ENCODE data around the gene HEXA.

HEXA gene

DNA sequence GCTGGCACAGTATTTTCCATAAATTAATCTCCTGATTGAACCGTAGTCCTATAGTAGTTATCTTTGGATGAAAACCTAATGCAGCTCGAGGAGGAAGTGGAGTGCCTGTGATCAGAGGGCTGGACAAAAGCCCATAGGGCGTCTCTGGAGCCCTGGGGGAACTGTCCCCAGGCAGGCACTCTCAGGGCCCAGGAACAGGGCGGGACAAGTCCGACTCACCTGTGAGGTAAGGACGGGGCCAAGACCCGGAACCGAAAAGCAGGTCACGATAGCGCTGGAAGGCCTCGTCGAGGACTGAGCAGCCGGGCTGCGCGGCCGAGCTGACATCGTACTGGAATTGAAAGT lies 341 bp downstream of the HEXA start:
- DNase-seq (ENCODE audit: low read depth), result peak; percentile 4

DNA sequence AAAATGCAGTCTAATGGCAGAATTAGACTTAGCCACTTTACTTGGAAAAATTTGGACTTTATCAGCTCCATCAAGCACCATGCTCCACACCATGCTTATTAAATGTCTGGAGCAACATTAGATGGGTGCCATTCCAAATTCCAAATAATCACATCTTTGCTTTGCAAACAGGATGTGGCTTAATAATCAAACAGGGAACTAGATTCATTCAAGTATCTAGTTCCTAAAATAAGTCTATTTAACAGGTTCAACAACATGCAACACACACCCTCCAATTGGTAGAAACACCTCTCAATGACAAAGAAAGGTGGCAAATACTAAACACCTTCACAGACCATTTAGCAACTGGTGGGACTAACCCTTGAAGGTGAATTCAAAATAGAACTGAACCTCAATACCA lies 3.5 kb downstream of the HEXA start:
- no peak for DNase-seq (ENCODE audit: low read depth)

DNA sequence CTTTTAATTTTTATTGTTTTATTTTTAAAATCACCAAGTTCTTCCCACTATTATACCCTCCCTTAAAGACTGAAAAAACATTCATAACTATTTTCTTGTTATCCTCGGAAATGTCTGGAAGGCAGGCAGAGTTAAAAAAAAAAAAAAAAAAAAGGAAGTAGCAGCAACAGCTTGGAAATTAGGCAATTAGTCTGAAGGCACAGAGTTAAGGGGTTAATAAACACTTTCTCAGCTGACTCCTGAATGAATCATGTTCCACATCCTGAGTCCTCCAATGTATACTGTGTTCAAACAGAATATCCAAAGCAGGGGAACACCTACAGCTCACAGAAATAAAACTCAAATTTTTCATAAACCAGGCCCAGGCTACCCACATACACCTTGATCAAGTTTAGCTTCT lies 5.8 kb downstream of the HEXA start:
- DNase-seq (ENCODE audit: low read depth), result no peak

DNA sequence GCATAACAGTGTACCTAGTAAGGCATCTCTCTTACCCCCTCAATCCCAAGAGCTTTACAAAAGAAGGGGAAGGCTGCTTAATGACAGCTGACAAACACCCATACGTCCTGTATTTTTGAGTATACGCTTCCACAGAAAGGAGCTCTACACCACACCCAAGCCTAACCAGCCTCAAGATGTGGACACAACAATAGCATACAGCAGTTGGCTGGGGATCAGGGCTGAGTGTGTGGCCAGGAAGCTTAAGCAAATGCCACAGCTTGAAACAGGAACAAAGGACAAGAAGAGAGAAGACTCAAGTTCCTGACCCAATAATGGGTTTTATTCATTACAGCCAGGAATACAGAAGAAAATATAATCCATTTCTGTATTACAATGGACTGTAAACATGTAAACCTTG lies 6.9 kb downstream of the HEXA start:
- DNase-seq (ENCODE audit: low read depth), result no peak

DNA sequence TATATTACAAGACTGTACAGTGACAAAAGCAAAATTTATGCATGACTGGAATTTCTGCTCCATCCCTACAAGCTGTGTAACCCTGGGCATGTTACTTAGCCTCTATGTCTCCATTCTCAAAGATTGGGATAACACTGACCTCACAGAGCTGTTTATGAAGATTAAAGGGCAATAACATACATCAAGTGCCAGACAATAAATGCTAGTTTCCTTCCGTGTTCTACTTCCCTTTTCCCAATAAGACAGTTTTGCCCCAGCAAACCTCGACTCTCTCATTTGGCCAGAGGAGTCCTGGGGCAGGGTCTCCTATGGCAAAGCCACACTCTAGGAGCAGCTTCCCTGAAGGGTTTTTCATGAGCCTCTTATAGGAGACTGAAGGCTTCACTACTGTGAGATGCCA lies 7.5 kb downstream of the HEXA start:
- DNase-seq (ENCODE audit: low read depth), result no peak

DNA sequence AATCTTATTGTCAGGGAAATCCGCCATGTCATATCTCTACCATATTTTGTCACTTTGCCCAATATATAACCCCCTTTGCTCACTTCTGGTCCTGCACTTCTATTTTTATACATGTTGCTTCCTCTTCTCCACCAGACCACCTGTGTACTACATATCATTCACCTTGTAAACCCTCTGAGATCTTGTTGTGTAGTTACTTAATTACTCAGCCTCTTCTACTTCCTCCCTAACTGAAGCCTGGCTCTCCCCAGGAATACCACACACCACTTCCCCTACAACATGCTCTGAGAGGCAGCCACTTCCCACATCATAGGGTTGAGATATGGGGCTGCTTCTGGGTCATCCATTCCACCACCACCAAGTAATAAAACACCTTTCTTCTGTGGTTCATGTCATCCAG lies 10.0 kb downstream of the HEXA start:
- DNase-seq (ENCODE audit: low read depth), result no peak

DNA sequence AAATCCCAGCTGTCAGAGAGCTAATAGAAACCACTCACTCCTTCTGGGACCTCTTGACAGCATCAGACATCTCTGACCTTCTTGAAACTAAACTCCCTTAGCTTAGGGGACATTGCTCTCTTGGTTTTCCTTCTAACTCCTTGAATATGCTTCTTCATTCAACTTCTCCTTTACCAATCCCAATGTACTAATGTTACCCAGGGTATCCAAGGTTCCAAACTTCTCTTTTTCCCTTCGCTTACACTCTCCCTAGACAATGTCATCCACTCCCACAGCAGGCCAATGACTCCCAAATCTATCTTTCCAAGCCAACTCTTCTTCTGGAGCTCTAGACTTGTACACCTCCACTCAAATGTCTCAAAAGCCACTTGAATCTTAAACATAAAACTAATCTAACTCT lies 14.6 kb downstream of the HEXA start:
- DNase-seq (ENCODE audit: low read depth), result no peak

DNA sequence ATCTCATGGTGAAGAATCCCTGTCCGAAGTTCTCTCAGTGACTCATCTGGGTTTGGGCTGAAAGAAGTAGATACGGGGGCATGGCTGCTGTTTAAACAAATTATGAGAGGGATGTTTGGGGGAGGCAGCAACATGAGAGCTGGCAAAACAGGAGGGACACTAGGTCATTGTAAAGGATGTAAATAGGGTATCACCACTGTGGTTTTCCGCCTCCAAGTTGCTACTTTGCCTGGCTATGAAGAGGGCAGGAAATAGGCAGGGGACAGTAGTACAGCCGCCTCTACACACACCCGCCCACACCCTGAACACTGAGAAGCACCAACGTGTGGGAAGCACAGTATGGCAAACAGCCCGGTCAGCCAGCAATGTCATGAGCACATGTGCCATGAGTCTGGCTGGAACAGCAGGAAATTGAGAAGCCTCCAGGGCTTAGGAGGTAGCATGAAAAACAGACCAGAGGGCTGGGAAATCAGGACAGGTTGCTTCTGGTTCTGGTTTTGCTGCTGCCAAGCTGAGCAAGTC lies 17.1 kb downstream of the HEXA start:
- DNase-seq (ENCODE audit: low read depth), result no peak

DNA sequence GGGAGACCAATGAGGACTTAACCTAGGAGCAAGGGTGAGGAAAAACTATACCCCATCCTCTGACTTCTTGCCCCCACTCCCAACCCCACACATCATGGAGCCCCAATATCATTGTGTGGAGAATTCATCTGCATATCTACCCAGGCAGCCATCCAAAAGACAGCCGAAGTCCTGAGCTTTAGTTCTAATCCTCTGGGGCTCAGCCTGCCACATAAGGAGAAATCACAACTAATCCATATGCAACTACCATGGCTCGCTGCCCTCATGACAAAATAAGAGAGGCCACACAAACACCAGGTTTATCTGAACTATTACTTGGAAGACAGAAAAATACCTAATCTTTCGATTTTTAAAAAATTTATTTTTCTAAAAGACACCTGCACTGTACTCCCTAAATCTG lies 17.7 kb downstream of the HEXA start:
- DNase-seq (ENCODE audit: low read depth), result no peak

DNA sequence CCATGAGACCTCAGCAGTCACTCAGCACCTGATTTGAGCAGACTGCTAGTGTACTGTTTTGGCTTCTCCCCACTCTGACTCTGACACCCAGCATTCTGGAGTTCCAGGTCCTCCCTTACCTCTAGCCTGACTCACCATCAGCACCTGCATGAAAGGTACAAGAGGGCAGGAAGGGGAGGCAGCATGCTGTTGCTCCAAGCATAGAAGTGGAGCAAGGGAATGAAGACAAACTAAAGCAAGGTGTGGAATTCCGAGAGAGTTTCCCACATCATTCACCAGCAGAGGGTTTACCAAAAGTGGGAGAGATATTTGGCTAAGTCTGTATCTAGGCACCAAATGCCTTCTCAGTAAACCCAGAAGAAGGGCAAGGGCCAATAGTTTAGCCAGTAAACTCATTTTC lies 21.3 kb downstream of the HEXA start:
- DNase-seq (ENCODE audit: low read depth), result no peak

DNA sequence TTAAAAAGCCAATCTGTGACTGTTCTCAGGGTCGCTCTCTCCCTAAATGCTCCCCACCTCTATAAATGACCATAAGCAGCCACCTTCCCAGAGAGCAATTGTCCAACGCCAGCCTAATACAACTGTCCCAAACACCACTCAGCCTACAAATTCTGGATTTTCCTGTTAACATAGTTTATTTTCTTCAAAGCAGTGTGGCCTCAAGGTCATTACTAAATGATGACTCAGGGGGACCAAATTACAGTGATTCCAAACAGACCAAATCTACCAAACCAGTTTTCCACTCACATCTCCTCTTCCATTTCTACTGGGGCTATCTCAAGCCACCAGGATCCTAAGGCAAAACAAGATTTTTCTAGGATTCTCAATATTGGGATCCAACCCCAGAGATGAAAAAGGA lies 22.5 kb downstream of the HEXA start:
- no peak for DNase-seq (ENCODE audit: low read depth)

DNA sequence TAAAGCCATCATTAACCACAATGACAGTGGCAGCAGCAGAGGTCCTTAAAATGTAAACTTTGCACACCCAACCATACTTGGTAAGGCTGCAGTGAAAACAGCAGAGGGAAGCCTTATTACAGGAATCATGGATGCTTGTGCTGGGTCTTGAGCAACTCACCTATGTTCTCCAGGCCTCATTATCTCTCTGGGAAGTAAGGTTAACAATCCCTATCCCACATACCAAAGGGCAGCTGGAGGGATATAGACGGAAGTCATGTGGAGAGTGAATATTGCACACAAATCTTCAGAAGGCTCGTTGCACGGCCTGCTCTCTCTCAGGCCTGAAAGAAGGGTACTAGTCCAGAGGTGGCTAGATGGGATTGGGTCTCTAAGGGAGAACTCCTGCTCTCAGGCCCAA lies 30.0 kb downstream of the HEXA start:
- DNase-seq (ENCODE audit: low read depth), result no peak

DNA sequence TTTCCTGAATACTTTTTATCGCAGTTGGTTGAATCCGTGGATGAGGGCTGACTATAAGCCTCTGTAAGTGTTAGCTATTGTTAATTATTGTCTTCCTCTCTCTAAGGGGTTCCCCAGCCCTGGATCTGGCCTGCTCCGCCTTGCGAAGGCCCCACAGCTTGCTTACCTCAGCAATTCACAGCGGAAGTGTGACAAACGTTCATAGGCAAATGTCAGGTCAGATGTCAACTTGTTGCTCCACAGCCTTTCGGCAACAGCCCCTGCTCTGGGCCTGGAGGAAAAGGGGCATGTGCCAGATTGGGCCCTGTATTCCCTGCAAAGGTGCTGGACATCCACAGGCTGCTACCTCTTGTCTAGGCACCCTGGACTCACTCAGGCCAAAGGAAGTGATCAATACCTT lies 30.5 kb downstream of the HEXA start:
- no peak for DNase-seq (ENCODE audit: low read depth)

DNA sequence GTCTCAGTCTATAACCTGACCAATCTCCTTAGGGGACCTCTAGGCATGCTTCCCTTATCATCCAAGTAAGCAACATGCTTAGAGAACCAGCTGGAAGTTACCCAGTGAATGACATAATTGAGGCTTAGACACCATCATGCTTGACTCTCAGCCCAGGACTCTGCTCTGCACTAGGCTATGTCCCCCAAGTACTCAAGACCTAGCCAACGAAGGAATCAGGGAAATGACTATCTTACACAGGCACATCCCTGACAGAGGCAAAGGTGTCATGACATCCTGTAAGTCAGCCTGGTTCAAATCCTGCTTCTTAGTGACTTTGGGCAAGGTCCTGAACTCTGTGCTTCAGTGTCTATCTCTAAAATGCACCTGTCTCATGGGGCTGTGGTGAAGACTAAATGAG lies 31.2 kb downstream of the HEXA start:
- DNase-seq (ENCODE audit: low read depth), result no peak

DNA sequence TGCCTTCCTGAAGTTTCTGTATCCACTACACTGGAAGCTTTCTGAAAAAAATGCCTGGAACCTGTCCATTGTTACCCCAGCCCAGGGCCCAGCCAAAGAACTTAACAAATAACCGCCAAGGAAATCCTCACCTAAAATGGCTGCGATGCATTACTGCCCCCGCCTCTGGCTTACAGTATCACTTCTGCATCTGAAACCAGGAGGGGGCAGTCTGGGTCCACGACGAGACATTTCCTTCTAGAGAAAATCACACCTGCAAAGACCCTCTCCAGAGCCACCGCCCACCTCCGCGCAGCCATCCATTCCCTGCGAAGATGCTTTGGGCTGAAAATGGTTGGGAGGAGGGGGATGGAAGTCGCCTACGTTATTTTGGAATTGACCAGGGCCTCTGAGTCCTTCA lies 33.4 kb downstream of the HEXA start:
- DNase-seq (ENCODE audit: low read depth), result no peak

DNA sequence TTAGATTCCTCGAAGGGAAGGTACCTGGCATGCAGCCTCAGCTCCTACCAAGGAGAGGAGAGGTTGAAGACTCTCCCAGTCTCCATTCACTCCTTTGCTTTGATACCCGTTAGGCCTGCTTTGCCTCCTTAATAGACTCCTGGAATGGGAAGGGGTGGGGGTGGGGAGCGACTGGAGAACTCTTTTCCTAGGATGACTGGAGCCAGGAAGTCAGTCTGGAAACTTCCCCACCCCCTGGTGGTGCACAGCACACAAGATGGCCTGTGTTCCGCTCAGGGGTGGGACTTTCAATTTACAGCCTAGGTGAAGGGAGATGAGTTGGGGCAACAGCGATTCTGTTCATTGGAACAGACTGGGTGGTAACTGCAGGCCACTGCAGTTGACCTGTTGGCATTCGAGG lies 34.5 kb downstream of the HEXA start:
- no peak for DNase-seq (ENCODE audit: low read depth)

DNA sequence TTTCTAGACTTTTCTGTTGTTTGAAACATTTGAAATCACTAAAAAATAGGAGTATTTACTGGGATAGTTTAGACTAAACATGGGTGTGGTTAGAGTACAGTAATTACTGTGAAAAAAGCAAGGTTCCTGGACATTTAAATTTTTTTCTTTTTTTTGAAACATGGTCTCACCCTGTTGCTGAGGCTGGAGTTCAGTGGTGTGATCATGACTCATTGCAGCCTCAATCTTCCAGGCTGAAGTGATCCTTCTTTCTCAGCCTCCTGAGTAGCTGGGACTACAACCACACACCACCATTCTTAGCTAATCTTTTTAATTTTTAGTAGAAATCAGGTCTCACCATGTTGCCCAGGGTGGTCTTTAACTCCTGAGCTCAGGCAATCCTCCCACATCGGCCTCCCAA lies 35.4 kb downstream of the HEXA start:
- DNase-seq (ENCODE audit: low read depth), result no peak

DNA sequence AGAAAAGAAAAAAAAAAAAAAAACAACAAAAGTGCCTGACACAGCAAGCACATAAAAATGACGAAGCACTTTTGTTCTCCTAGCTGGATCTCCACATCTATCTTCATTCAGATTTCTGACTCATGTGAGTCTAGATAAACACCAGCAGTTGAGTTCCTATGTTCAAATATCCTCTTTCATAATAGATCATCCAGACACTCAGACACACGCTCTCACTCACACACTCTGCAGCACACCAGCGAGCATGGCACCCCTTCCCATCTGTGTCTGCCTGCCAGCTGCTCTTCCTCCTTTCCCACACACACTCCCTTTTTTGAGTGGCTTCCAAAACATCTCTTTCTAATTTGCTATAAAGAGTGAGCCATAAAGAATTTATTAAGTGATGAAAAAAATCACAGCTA lies 36.0 kb downstream of the HEXA start:
- no peak for DNase-seq (ENCODE audit: low read depth)

DNA sequence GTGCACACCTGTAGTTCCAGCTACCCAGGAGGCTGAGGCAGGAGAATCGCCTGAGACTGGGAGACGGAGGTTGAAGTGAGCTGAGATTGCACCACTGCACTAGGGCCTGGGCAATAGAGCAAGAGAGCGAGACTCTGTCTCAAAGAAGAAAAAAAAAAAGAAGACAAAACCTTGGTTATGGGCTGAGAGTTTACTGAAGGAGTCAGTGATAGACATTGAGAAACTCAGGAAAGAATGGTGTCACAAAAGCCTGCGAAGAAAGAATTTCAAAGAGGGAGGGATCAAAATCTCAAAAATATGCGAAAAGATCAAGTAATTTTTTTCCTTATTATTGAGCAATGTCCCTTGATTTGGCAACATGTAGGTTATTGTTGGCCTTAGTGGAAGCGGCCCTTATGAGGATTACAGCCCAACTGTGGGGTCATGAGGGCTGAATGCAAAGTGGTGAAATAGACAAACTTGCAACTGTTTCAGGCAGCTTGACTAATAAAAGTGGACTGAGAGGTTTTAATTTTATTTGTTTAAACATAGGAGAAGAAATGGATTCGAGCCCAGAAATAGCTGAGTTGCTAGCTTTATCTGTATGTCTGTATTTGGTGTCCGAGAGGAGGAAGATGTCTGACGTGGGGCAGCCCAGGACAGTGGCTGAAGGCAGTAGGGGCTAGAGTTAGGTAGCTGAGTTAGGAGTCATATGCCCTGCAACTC lies 37.0 kb downstream of the HEXA start:
- DNase-seq (ENCODE audit: low read depth), result no peak

DNA sequence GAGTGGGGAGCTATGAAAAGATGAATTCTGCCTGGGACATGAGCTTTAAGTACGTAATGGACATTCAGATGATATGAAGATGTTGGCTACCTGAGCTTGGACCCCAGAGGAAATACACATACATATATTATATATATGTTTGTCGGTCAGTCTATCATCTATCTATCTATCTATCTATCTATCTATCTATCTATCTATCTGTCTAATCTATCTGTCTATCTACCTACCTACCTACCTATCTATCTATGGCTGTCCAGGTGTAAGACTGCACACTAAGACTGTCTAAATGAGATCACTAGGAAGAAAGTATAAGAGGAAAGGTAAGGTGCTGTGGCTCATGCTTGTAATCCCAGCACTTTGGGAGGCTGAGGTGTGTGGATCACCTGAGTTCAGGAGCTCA lies 37.7 kb downstream of the HEXA start:
- no peak for DNase-seq (ENCODE audit: low read depth)

DNA sequence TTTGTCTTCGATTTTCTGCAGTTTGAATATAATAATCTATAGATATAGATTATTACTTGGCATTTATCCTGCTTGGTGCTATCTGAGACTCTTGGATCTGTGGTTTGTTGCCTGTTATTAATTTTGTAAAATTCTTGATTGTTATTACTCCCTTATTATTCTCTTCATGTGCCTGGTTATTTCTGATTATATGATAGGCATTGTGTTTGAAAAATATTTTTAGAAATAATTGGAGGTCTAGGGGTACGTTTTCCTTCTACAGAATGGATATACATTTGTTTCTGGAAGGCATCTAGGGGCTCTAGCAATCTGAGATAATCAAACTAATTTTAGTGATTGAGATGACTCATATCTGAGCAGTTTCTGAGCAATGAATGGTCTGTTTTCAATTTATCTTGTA lies 41.0 kb downstream of the HEXA start:
- DNase-seq (ENCODE audit: low read depth), result no peak

DNA sequence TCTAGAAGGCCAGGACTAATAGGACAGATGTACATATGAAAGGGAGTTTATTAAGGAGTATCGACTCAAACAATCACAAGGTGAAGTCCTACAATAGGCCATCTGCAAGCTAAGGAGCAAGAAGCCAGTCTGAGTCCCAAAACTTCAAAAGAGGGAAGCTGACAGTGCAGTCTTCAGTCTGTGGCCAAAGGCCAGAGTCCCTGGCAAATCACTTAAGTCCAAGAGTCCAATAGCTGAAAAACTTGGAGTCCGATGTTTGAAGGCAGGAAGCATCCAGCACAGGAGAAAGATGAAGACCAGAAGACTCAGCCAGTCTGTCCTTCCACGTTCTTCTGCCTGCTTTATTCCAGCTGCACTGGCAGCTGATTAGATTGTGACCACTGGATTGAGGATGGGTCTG lies 44.8 kb downstream of the HEXA start:
- no peak for DNase-seq (ENCODE audit: low read depth)

DNA sequence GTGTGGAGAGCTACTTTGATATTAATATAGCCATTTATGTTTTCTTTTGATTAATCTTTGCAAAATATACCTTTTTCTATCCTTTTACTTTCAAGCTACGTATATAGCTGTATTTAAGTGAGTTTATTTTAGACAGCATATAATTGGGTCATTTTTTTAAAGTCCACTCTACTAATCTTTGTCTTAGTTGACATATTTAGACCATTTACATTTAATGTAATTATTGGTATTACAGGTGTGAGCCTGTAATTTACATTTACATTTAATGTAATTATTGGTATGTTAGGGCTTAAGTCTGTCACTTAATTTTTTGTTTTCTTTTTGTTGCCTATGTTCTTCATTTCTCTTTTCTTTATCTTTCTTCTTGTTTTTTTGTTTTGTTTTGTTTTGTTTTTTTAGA lies 52.1 kb downstream of the HEXA start:
- no peak for DNase-seq (ENCODE audit: low read depth)

DNA sequence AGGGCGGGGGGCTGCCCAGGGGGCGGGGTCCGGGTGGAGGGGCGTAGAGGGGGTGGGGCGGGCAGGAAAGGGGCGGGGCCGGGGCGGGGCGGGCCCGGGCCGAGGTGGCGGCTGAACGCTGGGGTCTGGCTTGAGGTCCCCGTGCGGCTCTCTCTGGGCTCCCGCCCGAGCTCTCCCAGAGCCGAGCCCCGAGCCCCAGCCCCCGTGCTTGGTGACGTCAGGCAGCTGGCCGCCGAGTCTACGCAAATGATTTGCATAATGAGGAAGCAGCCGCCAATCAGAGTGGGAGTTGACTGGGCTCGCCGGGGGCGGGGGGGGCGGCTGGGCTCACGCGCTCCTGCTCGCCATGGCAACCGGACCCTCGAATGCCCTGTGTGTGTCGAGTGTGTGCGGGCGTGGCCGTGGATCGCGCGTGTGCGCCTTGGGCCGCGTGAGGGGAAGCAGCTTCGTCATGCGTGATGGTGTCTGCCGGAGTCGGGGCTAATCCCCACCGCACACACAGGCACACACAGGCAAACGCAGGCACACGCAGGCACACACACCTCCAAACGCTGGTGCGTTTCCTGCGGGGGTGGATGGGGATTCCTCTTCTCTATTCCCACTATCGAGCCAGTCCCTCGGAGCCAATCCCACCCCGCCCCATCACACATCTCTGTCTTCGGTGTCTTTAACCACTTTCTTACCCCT lies 55.7 kb downstream of the HEXA start, which contains the start of gene CELF6:
Gene CELF6, minus strand, starts transcription at position 173 of the 687 bp plus-strand sequence. CDS start 283 bp downstream, outside the sequence.
- peak; percentile 38 for DNase-seq (ENCODE audit: low read depth)
